Inflammatory macrophage treated with lipopolysaccharide for 1 hour (primary cell): ENCODE data around the gene SWAP70.
"Not testable (repeated sequence)": the region's sequence is repeated elsewhere in the genome, so short reads cannot be mapped to it uniquely, and the experiment has no call there.

Experiments used
- DNase-seq, 2 donors: peaks; one replicate each; pipeline ENCODE4 v3.0.0-alpha.2; 2020 to 2022

Gene SWAP70

DNA sequence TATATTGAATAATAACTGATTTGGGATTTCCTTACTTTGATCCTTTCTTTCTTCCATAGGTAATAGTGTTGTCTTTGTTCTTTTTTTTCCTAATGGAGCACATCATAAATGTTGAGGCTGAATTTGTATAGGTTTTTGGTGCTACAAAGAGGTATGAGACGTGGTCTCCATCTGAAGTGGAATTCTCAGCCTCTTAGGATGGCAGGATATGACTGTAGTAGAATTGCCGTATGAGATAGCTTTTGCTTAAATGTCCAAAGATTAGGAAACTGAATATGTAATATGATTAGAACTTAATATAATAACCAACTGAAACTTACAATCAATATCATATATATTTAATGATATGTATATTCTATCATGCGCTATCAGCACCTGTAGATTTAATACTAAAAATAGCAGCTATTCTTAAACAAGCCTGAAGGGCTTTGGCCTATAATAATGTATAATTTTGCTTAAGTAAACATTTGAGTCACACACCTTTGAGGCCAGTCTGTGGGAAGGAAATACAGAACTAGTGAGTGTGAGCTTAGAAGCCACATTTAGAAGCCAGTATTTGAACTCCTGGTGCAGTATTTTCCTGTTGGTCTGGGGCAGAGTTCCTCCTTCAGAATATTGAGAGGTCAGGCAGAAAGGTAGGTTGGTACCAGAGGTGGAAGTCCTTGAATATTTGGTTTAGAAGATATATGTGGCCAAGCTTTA is 62.6 kb downstream of the SWAP70 start:
- DNase-seq = no peak

DNA sequence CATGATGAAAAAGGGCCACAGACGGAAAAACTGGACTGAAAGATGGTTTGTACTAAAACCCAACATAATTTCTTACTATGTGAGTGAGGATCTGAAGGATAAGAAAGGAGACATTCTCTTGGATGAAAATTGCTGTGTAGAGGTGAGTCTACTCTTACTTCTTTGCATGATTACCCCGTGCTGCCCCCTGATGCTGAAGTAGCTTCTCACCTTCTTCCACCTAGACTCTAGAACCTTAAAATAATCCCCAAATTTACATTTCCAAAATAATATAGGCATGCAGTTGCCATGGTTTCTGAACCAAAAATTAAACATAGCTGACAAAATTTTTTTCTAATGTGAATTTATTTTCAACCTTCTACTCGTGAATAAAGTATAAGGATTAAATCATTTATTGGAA is 64.2 kb downstream of the SWAP70 start:
- no peak for DNase-seq

DNA sequence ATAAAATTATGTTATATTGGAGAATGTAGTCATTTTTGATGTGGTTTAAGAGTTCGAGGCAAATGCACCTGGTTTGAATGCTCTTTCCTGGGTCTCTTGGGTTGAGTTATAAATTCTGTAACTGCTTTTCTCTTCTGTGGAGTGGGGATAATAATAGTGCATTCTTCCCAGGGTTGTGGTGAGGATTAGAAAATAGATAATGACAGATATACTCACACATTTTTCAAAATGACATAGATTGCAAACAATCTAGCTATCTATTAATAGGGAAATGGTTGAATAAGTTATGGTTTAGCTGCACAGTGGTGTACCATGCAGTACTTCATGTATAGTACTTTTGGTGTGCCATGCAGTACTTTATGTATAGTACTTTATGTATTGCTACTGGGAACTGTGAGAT is 67.4 kb downstream of the SWAP70 start:
- no peak for DNase-seq

DNA sequence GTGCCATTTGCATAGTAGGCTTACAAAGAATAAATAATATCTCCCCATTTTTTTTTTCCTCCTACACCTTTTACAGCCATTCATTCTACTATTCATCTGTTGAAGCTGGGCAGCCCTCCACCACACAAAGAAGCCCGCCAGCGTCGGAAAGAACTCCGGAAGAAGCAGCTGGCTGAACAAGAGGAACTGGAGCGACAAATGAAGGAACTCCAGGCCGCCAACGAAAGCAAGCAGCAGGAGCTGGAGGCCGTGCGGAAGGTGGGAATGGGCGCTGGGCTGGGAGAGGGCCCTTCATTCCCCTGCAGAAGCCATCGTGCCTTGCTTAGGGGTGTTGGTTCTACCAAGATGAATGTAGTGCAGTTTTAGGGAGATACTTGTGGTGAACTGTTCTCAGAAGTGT is 68.6 kb downstream of the SWAP70 start:
- DNase-seq = no peak

DNA sequence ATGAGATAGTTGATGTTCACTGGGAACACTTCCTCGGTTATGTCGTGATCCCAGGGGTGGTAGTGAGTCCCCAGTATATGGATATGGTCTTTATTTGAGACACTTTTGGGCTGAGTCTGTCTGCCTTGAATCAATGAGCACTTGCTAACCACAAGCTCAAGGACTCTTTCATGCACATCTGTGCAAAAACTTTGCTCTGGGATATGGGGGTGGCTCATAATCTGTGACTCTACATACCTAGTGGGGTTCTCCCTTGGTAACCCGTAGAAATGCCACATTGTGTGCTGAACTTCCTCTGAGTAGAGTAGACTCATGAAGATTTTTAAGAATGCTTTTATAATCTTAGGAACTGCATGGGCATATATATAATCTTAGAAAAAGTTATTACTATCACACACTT is 69.3 kb downstream of the SWAP70 start:
- no peak for DNase-seq

DNA sequence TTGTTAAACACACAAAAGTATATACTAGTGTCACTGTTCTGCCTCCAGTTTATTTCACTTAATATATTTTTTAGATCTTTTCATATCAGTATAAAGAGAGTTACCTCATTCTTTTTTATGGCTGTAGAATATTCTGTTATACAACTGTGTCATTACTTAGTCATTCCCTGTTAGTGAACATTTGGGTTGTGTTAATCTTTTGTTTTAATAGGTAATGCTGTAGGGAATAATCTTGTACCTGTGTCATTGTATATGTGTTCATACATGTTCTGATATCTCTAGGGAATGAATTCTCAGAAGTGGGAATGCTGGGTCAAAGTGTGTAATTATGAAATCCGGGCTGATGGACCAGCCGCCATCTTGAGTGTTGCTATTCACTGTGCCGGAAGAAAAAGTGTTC is 71.4 kb downstream of the SWAP70 start:
- no peak for DNase-seq

DNA sequence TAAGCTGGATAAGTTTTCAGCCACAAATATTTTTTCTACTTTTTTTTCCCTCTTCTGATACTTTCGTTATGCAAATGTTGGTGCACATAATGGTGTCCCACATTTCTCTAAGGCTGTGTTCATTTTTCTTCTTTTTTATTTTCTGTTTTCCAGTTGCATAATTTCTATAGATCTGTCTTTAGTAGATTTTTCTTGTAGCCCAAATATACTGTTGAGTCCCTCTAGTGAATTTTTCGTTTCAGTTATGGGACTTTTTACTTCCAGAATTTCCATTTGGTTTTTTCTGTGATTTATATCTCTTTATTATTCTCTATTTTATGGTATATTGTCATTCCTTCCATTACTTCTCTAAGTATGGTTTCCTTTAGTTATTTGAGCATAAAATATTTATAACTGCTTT is 72.0 kb downstream of the SWAP70 start:
- DNase-seq = no peak

DNA sequence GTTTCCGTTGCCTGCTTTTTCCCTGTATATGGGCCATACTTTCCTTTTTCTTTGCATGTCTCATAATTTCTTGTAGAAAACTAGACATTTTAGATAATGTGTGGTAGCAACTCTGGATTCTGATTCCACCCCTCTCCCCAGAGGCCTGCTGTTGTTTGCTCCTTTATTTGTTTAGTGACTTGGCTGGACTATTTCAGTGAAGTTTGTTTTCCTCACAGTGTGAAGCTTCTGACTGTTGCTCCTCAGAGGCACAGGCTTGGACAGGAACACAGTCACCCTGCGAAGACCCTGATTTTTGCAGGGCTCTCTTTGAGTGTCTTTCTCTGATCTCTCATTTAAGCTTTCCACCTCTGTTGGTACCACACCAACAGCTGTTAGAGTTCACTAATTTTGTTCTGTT is 72.5 kb downstream of the SWAP70 start:
- DNase-seq = no peak

DNA sequence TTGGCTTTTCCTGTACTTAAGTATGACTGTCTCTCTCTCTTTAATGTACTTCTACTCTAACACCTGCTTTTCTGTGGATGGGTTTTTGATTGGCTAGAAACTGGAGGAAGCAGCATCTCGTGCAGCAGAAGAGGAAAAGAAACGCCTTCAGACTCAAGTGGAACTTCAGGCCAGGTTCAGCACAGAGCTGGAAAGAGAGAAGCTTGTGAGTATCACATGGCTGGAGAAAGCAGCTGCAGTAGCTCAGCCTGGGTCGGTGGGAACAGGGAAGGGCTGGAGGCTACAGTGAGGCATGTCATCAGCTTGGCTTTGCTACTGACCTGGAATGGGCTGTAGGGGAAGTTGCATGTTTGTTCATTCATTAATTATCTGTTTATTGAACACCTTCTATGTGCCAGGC is 74.2 kb downstream of the SWAP70 start:
- DNase-seq = peak; percentile 37 to 70

DNA sequence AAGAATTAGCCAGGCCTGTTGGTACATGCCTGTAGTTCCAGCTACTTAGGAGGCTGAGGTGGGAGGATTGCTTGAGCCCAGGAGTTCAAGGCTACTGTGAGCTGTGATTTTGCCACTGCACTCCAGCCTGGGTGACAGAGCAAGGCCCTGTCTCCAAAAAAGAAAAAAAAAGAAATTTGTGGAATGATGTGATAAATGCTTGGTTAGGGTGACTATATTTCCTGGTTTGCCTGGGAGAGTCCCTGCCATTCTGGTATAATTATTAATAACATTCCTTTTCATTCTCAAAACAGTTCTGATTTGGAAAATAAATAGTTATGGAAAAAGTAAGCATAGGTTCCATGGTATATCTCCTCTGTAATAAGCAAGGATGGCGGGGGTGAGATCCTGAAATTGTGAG is 74.8 kb downstream of the SWAP70 start:
- no peak for DNase-seq

DNA sequence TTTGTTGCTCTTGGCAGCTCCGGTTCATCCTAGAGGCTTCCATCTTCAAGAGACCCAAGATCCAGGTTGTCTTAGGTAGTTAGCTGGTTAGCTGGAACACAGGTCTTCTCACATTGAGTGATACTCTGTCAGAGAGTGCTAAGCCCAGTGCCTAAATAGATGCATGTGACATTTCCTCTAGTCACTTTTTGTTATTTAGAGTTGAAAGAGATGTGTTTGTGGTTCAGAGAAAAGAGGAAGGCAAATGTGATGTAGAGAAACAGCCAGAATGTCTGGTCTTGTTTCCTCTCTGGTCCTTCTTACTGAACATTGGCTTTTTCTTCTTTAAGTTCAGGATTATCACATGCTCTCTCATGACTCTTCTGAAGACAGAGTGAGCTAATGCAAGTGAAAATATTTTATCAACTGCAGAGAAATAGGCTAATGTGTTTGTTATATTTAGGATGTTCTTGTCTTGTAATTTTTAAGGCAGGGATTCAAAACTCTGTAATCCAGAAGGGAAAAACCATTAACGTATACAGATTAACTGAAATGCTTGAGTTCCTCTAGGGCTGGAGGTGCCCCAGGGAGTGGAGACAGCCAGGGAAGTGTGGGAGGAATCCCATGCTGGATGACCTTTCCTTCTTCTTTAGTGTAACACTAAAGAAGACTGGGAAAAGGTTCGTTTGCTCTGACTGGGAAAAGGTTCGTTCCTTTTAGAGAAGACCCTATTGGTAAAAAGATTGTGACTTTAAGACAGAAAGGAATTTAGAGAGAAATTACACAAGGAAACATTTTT is 75.4 kb downstream of the SWAP70 start:
- peak; percentile 25 to 36 for DNase-seq

DNA sequence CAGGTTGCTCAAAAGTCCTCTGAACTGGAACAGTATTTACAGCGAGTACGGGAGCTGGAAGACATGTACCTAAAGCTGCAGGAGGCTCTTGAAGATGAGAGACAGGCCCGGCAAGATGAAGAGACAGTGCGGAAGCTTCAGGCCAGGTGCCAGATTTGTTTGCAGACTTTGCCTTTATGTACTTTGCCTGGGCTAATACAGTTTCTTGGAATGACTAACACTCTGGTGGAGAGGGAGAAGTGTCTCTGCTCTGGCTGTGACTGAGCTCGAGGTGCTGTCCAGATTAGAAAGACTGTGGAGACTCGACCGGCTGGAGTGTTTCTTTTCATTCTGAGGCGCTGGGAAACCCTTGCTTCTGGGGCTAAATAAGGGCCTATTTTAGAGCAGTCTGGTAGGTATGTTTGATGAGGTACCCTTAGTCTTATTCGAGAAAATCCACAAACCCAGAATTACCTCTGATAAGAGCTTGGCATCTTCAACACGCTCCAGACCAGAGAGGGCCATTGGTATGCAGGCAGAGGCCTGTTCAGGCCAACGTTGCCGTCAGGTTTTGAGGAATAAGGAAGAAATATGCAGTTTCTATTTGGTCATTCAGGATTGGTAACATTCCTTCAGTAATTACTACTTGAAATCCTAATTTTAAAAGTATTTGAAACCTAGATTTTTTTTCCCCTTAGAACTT is 76.5 kb downstream of the SWAP70 start:
- DNase-seq = no peak

DNA sequence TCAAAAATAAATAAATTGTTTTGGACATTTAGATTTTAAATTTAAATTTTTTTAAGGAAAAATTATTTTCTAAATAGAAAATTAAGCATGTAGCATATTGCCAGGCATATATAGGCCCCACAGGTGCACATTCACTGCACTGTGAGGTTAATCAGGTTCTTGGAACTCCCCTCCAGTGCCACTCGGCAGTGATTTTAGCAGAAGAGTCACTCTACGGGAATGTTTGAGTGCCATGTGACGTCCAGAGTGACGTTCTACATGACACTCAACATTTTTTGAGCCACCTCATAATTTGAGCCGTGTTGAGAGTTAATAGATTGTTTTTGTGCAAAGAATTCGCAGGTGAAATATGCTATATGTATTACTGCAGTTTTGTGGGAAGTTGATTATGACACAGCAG is 77.4 kb downstream of the SWAP70 start:
- no peak for DNase-seq

DNA sequence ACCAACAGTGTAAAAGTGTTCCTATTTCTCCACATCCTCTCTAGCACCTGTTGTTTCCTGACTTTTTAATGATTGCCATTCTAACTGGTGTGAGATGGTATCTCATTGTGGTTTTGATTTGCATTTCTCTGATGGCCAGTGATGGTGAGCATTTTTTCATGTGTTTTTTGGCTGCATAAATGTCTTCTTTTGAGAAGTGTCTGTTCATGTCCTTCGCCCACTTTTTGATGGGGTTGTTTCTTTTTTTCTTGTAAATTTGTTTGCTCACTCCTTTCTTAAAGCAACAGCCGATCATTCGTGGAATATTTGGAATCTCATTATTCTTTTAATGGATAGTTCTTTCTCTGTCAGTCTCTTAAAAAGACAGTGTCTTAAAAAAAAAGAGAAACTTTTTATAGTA is 79.6 kb downstream of the SWAP70 start:
- not testable (repeated sequence) for DNase-seq

DNA sequence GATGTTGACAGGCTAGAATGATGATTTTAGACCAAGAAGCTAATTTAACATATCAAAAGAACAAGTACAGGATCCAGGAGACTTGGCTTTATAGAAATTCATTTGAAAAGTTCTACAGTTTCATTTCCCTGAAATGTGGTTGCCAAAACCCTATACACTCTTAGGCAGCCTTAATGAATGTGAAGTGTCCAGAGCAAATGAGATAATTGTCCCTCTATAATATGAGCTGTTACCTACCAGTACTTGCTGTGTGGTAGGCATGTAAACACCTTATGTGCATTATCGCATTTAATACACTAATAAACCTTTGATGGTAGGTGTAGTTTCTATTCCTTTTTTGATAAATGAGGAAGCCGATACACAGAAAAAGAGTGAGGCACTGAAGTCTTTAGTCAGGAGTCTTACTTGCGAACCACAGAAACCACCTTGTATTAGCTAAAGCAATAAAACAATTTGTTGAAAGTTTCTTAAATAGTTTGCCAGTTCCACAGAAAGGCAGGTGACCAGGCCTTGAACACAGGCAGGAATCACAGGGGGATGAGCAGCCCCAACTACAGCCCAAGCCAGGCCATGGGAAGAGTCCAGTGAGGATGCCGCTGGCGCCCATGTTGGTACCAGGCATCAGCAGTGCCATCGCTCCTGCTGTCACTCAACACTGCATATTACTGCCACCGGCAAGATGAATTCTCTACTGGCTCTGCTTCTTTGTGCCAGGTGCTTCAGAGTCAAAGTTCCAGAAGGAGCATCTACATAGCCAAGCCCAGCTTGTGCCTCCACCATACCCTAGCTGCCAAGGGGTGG is 81.7 kb downstream of the SWAP70 start:
- peak in 1 of 2 donors; percentile 25 for DNase-seq

DNA sequence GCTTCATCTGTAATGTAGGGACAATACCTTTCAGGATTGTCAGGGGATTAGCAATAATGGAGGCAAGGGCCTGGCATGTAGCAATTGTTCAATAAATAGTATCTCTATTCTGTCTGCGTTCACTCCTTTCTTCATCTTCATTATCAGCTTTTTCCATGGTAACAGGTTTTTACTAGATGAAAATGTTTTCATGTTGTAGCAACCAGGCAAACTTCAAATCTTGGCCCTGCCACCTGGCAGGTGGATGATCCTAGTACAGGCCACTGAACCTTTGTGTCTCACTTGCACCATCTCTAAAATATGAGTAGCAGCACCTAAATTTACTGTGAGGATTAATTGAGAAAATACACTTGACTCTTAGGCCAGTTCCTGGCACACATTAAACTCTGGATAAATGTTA is 83.4 kb downstream of the SWAP70 start:
- no peak for DNase-seq

DNA sequence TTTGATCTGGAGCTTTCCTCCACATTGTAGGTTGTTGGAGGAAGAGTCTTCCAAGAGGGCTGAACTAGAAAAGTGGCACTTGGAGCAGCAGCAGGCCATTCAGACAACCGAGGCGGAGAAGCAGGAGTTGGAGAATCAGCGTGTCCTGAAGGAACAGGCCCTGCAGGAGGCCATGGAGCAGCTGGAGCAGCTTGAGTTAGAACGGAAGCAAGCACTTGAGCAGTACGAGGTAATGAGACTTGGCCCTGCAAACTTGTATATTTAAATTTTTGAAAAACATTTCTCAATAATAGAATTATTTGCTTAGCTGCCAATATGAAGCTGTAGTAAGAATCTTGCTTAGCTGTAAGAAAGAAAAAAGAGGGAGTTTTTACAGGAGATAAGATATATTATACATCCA is 84.0 kb downstream of the SWAP70 start:
- DNase-seq = no peak

DNA sequence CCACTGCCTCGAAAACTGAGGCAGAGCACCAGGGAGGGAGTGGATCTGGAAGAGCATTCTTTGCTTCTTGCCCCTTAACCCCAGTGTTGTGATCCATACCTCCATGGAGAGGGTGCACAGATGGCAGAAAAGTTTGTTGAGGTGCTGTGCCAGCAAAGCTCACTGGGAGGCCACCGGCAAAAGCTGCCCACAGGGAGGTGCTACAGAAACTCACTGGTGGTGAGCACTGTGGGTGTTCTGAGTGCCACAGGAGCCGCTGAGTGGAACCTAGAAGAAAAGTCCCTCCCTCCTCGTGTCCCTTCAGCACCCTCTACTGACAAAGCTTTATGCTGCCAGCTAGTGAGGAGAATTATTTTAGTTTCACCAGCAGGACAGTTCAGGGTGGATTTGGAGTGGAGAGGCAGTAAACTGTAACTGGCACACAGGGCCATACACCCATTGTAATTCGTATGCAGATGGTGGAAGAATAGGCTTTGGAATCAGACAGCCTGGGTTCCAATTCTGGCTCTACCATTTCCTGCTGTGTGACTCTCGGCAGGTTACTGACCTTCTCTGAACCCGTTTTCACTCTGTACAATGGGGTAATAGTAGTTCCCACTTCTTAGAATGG is 84.6 kb downstream of the SWAP70 start:
- peak; percentile 74 to 80 for DNase-seq

DNA sequence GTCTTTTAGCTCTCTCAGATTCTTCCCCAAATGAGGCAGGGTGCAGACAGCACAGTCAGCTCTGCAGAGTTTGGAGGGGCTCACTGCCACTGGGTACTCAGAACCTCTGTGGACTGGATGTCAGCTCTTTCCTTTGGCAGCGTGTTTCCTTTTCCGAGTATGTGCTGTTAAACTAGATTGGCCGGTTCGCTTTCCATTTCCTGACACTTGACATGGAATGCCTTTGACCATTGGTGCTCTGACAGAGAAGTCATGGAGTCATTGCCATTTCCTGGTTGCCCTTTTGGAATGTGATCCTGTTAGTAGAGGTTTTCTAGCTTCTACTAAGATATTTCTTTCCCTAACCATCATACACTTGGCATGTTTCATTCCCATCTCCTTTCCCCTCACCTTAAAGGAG is 86.7 kb downstream of the SWAP70 start:
- DNase-seq = no peak

DNA sequence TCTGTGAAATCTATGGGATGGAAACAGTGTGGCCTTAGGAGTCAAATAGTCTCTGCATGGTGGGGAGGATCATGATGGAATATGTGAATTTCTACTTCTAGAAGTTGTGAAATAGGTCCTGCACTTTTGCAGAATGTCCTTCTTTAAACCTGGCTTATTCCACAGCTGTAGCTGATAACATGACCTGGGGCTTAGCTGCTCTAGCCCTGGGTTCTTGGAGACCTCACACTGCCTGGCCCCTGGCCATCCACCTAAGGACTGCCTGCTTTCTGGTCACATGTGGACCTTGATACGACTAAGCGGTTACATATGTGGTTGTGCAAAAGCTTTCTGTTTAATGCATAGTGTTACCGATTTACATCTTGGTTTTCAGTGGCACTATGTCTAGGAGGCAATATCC is 88.2 kb downstream of the SWAP70 start:
- no peak for DNase-seq

DNA sequence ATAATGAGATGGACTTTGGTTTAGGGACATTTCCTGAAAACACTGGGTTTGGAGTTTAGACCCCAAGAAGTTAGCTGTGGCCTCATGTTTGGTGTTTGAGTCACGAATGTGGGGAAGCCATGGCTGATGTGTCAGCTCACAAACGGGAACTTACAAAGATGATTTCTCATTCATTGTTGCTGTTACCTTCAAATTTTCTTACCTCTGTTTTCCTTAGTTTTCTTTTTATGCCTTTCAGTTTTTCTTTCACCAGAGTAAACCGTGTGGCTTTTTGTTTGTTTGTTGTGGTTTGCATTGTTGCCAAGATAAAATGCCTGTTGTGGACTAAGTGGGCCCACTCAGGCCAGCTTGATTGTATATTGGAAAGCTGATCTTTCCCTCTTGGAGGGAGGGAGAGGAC is 89.1 kb downstream of the SWAP70 start:
- peak; percentile 53 to 67 for DNase-seq

DNA sequence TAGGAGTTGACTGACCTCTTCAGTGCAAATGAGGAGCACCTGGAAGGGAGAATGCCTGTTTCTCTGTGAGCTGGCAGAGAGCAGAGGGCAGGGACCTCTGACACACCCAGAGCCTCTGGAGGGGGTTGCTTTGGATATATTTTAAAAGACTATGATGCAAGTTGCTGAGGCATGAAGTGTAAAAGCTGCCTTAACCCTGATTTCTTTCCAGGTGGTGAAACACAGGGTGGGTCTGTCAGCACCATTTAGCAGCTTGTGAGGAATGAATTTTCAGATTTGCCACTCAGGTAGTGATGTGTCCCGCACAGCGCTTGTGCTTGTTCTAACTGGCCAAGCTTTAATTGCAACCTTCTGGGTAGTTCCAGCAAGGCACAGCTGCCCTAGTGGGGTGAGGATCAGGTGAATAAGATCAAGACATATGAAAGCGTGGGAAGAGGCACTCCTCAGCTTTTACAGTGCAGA is 90.2 kb downstream of the SWAP70 start:
- no peak for DNase-seq
